B cell (primary cell): Measurements from ENCODE around the gene PIGH. TPM values are rescaled to one million over a fixed set of nuclear protein-coding genes. Genes with fewer than 3 reads are reported as not detected.

ENCODE experiments used
- ATAC-seq: fragments of 200-7000 bp; cut with Tn5 transposase; one replicate; pipeline ENCODE4 v1.10.0; 2021; ENCODE audit warnings: low read depth, mild to moderate bottlenecking, moderate number of reproducible peaks, moderate library complexity
- CTCF ChIA-PET: fragments of 350-600 bp; sonication (Branson Sonifier 250); formaldehyde crosslinking; loops from one replicate; lab custom pipeline; 2021; ENCODE audit warnings: antibody characterized with exemption, inconsistent platforms; lab: Charles Lee
- POLR2A ChIA-PET: fragments of 350-600 bp; sonication (Branson Sonifier 250); formaldehyde crosslinking; loops from one replicate; lab custom pipeline; 2021; ENCODE audit warnings: antibody characterized with exemption; lab: Charles Lee
- DNase-seq: peaks from one replicate; pipeline ENCODE4 v3.0.0; 2013
- H2AFZ ChIP-seq: 2 replicates; pipeline ENCODE4 v1.6.1; 2012; ENCODE audit warnings: mild to moderate bottlenecking, low read depth, low read length; ENCODE audit not compliant: insufficient read depth, poor library complexity, severe bottlenecking
- H3K27ac ChIP-seq, 2 donors: 1 replicate in 1 of 2; 2 replicates in 1 of 2; pipeline ENCODE4 v1.5.1; 2012 to 2013; ENCODE audit warnings: low read length in 2 of 2, mild to moderate bottlenecking in 2 of 2, moderate library complexity in 1 of 2
- H3K27me3 ChIP-seq, 4 experiments: fragments of 200-600 bp in 1 of 4; sonication (generic) in 1 of 4; replicated peaks in 1 of 4; 1 replicate in 2 of 4; 2 replicates in 2 of 4; pipeline versions ENCODE4 v1.6.1 to v1.7.0; 2013 to 2016; ENCODE audit warnings: low read length in 3 of 4, mild to moderate bottlenecking in 2 of 4, mixed read lengths in 1 of 4, moderate library complexity in 1 of 4; ENCODE audit not compliant: insufficient read depth in 4 of 4, control insufficient read depth in 3 of 4; ENCODE audit errors: control extremely low read depth in 1 of 4
- H3K36me3 ChIP-seq, 2 experiments: replicated peaks in 1 of 2; 1 replicate in 1 of 2; 2 replicates in 1 of 2; pipeline versions ENCODE4 v1.6.1 to v1.7.1; 2013; ENCODE audit warnings: low read length in 1 of 2; ENCODE audit not compliant: insufficient read depth in 2 of 2, control insufficient read depth in 1 of 2; ENCODE audit errors: control extremely low read depth in 1 of 2, extremely low read depth in 1 of 2
- H3K4me1 ChIP-seq, 2 donors: fragments of 200-600 bp in 1 of 2; sonication (generic) in 1 of 2; 1 replicate in 1 of 2; 2 replicates in 1 of 2; pipeline versions ENCODE4 v1.5.1 to v1.6.1; 2013 to 2017; ENCODE audit warnings: low read length in 2 of 2; ENCODE audit not compliant: control insufficient read depth in 2 of 2, insufficient read depth in 2 of 2
- H3K4me2 ChIP-seq: replicated peaks from 2 replicates; pipeline ENCODE3; 2012; ENCODE audit warnings: mild to moderate bottlenecking, low read depth, low read length; ENCODE audit not compliant: poor library complexity, severe bottlenecking
- H3K4me3 ChIP-seq, 5 experiments: fragments of 200-600 bp in 1 of 5; sonication (generic) in 1 of 5; 1 replicate in 3 of 5; 2 replicates in 2 of 5; pipeline versions ENCODE4 v1.5.1 to v1.7.0; 2011 to 2016; ENCODE audit warnings: low read length in 4 of 5, mild to moderate bottlenecking in 4 of 5, low read depth in 2 of 5, control low read depth in 1 of 5, moderate library complexity in 1 of 5; ENCODE audit not compliant: insufficient read depth in 1 of 5; ENCODE audit errors: control extremely low read depth in 1 of 5, extremely low read depth in 1 of 5
- H3K79me2 ChIP-seq: fragments of 200-600 bp; sonication (generic); one replicate; pipeline ENCODE4 v1.6.0; 2016; ENCODE audit warnings: low read length; ENCODE audit not compliant: control insufficient read depth, insufficient read depth
- H3K9ac ChIP-seq: fragments of 200-600 bp; sonication (generic); 2 replicates; pipeline ENCODE4 v1.6.1; 2017; ENCODE audit warnings: mild to moderate bottlenecking, low read length, moderate library complexity
- H3K9me3 ChIP-seq, 3 donors: one replicate each; pipeline versions ENCODE4 v1.6.1 to v1.7.1; 2013; ENCODE audit warnings: low read length in 2 of 3; ENCODE audit not compliant: control insufficient read depth in 2 of 3, insufficient read depth in 1 of 3; ENCODE audit errors: control extremely low read depth in 1 of 3
- H4K20me1 ChIP-seq: 2 replicates; pipeline ENCODE4 v1.6.0; 2012; ENCODE audit warnings: mild to moderate bottlenecking, low read length; ENCODE audit not compliant: insufficient read depth, control insufficient read depth, poor library complexity, severe bottlenecking
- H3K27ac Mint-ChIP-seq: one replicate; pipeline ENCODE4 v1.8.0; 2021; ENCODE audit warnings: mixed read lengths
- H3K27me3 Mint-ChIP-seq: one replicate; pipeline ENCODE4 v1.8.0; 2021; ENCODE audit warnings: mixed read lengths
- H3K4me1 Mint-ChIP-seq: one replicate; pipeline ENCODE4 v1.8.0; 2021; ENCODE audit warnings: mixed read lengths
- H3K4me3 Mint-ChIP-seq: one replicate; pipeline ENCODE4 v1.8.0; 2021; ENCODE audit warnings: mixed read lengths
- H3K9me3 Mint-ChIP-seq: one replicate; pipeline ENCODE4 v1.8.0; 2022; ENCODE audit warnings: mixed read lengths; ENCODE audit not compliant: insufficient read depth
- CTCF ChIP-seq: fragments of 200-600 bp; IDR thresholded peaks from one replicate; pipeline ENCODE4 v1.8.0; 2022; ENCODE audit warnings: antibody characterized with exemption, mild to moderate bottlenecking
- EZH2 ChIP-seq: IDR thresholded peaks from 2 replicates; pipeline ENCODE4 v1.6.1; 2012; ENCODE audit warnings: borderline replicate concordance, low read depth, mild to moderate bottlenecking, moderate library complexity, low read length; ENCODE audit not compliant: insufficient read depth, poor library complexity, severe bottlenecking
- WGBS: methylation state at CpG from one replicate; pipeline ENCODE4 v1.1.5; 2013; ENCODE audit warnings: missing lambda C conversion rate; ENCODE audit not compliant: insufficient coverage; 5-methylcytosine and 5-hydroxymethylcytosine counted together
- intact Hi-C: fragments of 100-400 bp; cut with micrococcal nuclease; formaldehyde crosslinking; loops from one replicate; pipeline ENCODE4 v1.10.0; 2022
- polyA plus RNA-seq: library from polyadenylated mRNA; depleted of rRNA; stranded (reverse); fragments of >200 nt; gene quantifications from 2 replicates; pipeline ENCODE4 v1.2.3, GENCODE V29; 2012
- total RNA-seq, 2 donors: library from RNA; stranded (reverse); fragments of 120-200 nt in 1 of 2; gene quantifications; 1 replicate in 1 of 2; 2 replicates in 1 of 2; pipeline versions ENCODE4 v1.2.3 to v1.2.4, GENCODE V29; 2013 to 2022

PIGH gene
- total and polyA plus RNA-seq, 2 donors (not counting 1 experiment from before 2014, with no cell fraction given): 26.7 to 48.0 TPM

DNA sequence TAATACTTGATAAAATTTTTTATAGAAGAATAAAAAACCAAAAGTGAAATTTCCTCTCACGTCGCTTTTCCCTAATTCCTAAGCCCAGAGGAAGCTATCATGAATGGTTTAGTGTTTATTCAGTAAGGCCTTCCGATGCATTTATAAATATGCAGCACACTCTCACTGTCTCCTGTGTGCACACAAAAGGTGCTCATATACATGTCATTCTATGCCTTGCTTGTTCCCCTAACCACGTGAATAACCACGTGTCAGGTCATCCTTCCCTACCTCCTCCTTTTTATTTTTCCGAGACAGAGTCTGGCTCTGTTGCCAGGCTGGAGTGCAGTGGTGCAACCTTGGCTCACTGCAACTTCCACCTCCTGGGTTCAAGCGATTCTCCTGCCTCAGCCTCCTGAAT, 29.6 kb downstream of the PIGH start:
- Histone ChIP-seq H3K4me1 (no peaks in the 10 kb centered on the region), H3K27ac (no peak overlapping the region), H2AFZ (no peak overlapping the region), H4K20me1 (no peaks in the 10 kb centered on the region), H3K9me3 (no peaks in the 10 kb centered on the region), H3K4me2 (no peak overlapping the region), H3K36me3 (no peaks in the 10 kb centered on the region), H3K9ac (no peak overlapping the region), H3K79me2 (no peaks in the 10 kb centered on the region), H3K4me3 (no peak overlapping the region), H3K27me3 (no peaks in the 10 kb centered on the region)
- Mint-ChIP-seq H3K27me3 (peaks cover 5% of the 10 kb centered on the region), H3K4me3 (no peak overlapping the region), H3K4me1 (no peaks in the 10 kb centered on the region), H3K9me3 (no peaks in the 10 kb centered on the region), H3K27ac (no peak overlapping the region)
- ChIA-PET CTCF (interaction anchor here (1.0 to 24.8 kb wide), 31 partner anchors 9 to 210 kb away, joined by 3 to 863 read pairs (median 8); partner anchors contain the start of genes ATP6V1D, EIF2S1, PLEKHH1 and TMEM229B), POLR2A (no interaction called here)
- DNase-seq (no peak), ATAC-seq (no peak)
- intact Hi-C loops: loop anchor here (2.0 kb wide), 1 partner anchor 44 kb away; no protein-coding TSS in a partner anchor
- TF ChIP-seq EZH2 (no peak), CTCF (no peak)
- WGBS: 90% methylated on average over 3 of the region's 7 CpGs

DNA sequence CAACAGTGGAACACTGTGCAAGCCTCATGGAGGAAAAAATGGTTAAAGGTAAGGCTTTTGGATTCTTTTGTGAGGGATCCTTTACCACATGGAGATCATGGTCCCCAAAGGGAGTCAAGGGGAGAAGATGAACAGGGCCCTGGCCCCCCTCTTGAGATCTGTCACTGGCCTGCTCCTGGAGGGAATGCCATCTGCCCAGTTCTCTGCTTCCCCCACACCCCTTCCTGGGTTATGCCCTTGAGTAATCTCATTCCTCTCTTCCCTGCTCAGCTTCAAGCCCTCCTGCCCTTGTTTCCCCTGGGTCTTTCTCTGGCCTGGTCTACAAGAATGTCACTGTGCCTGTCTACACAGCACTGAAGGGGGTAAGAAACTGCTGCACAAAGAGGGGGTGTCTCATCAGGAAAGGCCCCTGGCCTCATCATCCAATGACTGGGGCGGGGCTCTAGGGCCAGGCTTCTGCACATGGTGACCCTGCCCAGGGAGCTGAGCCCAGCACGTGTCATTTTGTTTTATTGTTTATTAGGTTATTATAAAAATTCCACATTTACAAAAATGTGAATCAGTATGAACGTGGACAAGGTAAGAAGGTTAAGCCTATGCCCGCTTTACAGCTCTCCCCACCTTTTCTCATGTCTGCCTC, 30.3 kb downstream of the PIGH start:
- no CpG with 5 or more reads among the region's 4 CpGs for WGBS
- Histone ChIP-seq H3K9ac (no peak overlapping the region), H3K27me3 (no peaks in the 10 kb centered on the region), H3K27ac (no peak overlapping the region), H3K4me2 (no peak overlapping the region), H3K4me3 (no peak overlapping the region), H3K4me1 (no peaks in the 10 kb centered on the region), H3K9me3 (no peaks in the 10 kb centered on the region), H4K20me1 (no peaks in the 10 kb centered on the region), H2AFZ (no peak overlapping the region), H3K79me2 (no peaks in the 10 kb centered on the region), H3K36me3 (no peaks in the 10 kb centered on the region)
- no peaks in the 10 kb centered on the region for H3K4me1 Mint-ChIP-seq
- intact Hi-C loops: loop anchor here (2.0 kb wide), 1 partner anchor 43 kb away; no protein-coding TSS in a partner anchor
- no peak for ATAC-seq
- H3K27ac Mint-ChIP-seq: no peak overlapping the region
- CTCF ChIA-PET: interaction anchor here (1.4 to 24.8 kb wide), 15 partner anchors 8 to 145 kb away, joined by 3 to 863 read pairs (median 14); no protein-coding TSS in a partner anchor
- POLR2A ChIA-PET: no interaction called here
- TF ChIP-seq EZH2: no peak
- TF ChIP-seq CTCF: no peak
- no peak for DNase-seq
- no peak overlapping the region for H3K4me3 Mint-ChIP-seq
- H3K9me3 Mint-ChIP-seq: no peaks in the 10 kb centered on the region
- peaks cover 5% of the 10 kb centered on the region for H3K27me3 Mint-ChIP-seq
